ENCODE measurements around the gene SLITRK5. TPM values are rescaled to one million over a fixed set of nuclear protein-coding genes. Genes with fewer than 3 reads are reported as not detected.

The SLITRK5 gene
- total RNA-seq, 1 experiment from 2014 or later, result 0.08 TPM

- Histone ChIP-seq H3K4me3 (ENCODE audit: low read depth in 2 of 2, low read length in 2 of 2) (no peak overlapping the region), H3K9me3 (ENCODE audit: control insufficient read depth, insufficient read depth, low read depth, low read length) (no peaks in the 10 kb centered on the region), H3K27me3 (ENCODE audit: control insufficient read depth, insufficient read depth, low read length) (no peaks in the 10 kb centered on the region), H3K27ac (ENCODE audit: low read length) (no peak overlapping the region), H3K4me1 (ENCODE audit: control insufficient read depth, insufficient read depth, low read length) (peaks cover 3% of the 10 kb centered on the region; the same call in 1 of the 2 replicates), H3K36me3 (ENCODE audit: control insufficient read depth, insufficient read depth, low read length) (no peaks in the 10 kb centered on the region)
- no peak for TF ChIP-seq SIN3A (IDR thresholded peaks at IDR 0.05; ENCODE audit: borderline replicate concordance, insufficient read depth, low read depth, low read length)
- no peak for TF ChIP-seq REST (IDR thresholded peaks at IDR 0.05; ENCODE audit: insufficient read depth in 1 of 2, low read depth in 2 of 2, low read length in 1 of 2)
- no peak for TF ChIP-seq POLR2AphosphoS5 (IDR thresholded peaks at IDR 0.05; ENCODE audit: low read depth, low read length)
- TF ChIP-seq CTCF (IDR thresholded peaks at IDR 0.05), result no peak
- no peak for TF ChIP-seq TCF7L2 (IDR thresholded peaks at IDR 0.05; ENCODE audit: low read depth, low read length)
- ChIA-PET POLR2A (interaction anchor here (0.6 kb wide), 1 partner anchor 147 kb away, joined by 3 read pairs; no protein-coding TSS in a partner anchor), CTCF (no interaction called here)
- in situ Hi-C loops (cut with HindIII; ENCODE audit: low pct_unique_long_range_greater_than_20kb, low sequenced_read_pairs) (no loop called here), intact Hi-C loops (cut with micrococcal nuclease; ENCODE audit: unreplicated experiment) (loop anchor here (10.0 kb wide), 1 partner anchor 131 kb away; no protein-coding TSS in a partner anchor)
- no peak for DNase-seq (ENCODE audit: low read depth, low spot score)
- no TSS peak for BruUV-seq (replicated peaks)
- ATAC-seq, result no peak
Observed at GRCh38 chr13:87674247-87674738, 3.1 kb downstream of the SLITRK5 start.

- Histone ChIP-seq H3K4me3 (ENCODE audit: low read depth in 2 of 2, low read length in 2 of 2) (no peak overlapping the region), H3K9me3 (ENCODE audit: control insufficient read depth, insufficient read depth, low read depth, low read length) (no peaks in the 10 kb centered on the region), H3K4me1 (ENCODE audit: control insufficient read depth, insufficient read depth, low read length) (peaks cover 4% of the 10 kb centered on the region; the same call in 1 of the 2 replicates), H3K27me3 (ENCODE audit: control insufficient read depth, insufficient read depth, low read length) (no peaks in the 10 kb centered on the region), H3K27ac (ENCODE audit: low read length) (no peak overlapping the region), H3K36me3 (ENCODE audit: control insufficient read depth, insufficient read depth, low read length) (no peaks in the 10 kb centered on the region)
- in situ Hi-C loops (cut with HindIII; ENCODE audit: low pct_unique_long_range_greater_than_20kb, low sequenced_read_pairs), result no loop called here
- ATAC-seq, result no peak
- no TSS peak for BruUV-seq (replicated peaks)
- POLR2A ChIA-PET, result no interaction called here
- TF ChIP-seq CTCF (IDR thresholded peaks at IDR 0.05) (no peak), POLR2AphosphoS5 (IDR thresholded peaks at IDR 0.05; ENCODE audit: low read depth, low read length) (no peak)
- intact Hi-C loops (cut with micrococcal nuclease; ENCODE audit: unreplicated experiment), result loop anchor here (10.0 kb wide), 1 partner anchor 129 kb away; no protein-coding TSS in a partner anchor
- DNase-seq (ENCODE audit: low read depth, low spot score), result no peak
- CTCF ChIA-PET, result no interaction called here
Observed at GRCh38 chr13:87675851-87676250, 4.7 kb downstream of the SLITRK5 start.

Measured in Panc1 (cell line).